HFF-Myc (cell line): ENCODE data around the gene STK32C.

Source experiments
- DNase-seq: peaks from one replicate; pipeline ENCODE4 v3.0.0-alpha.2; 2011; ENCODE audit warnings: low read depth; ENCODE audit errors: extremely low read depth
- H3K4me3 ChIP-seq: replicated peaks from 2 replicates; pipeline ENCODE4 v1.5.1; 2011; ENCODE audit warnings: low read depth, mild to moderate bottlenecking, control low read depth, low read length
- TF ChIP-seq, protein P1 (sequence below): IDR thresholded peaks from 2 replicates; pipeline ENCODE4 v1.5.1; 2012; ENCODE audit warnings: mild to moderate bottlenecking, low read depth, low read length, control low read depth; ENCODE audit errors: missing control alignments

Gene STK32C

DNA sequence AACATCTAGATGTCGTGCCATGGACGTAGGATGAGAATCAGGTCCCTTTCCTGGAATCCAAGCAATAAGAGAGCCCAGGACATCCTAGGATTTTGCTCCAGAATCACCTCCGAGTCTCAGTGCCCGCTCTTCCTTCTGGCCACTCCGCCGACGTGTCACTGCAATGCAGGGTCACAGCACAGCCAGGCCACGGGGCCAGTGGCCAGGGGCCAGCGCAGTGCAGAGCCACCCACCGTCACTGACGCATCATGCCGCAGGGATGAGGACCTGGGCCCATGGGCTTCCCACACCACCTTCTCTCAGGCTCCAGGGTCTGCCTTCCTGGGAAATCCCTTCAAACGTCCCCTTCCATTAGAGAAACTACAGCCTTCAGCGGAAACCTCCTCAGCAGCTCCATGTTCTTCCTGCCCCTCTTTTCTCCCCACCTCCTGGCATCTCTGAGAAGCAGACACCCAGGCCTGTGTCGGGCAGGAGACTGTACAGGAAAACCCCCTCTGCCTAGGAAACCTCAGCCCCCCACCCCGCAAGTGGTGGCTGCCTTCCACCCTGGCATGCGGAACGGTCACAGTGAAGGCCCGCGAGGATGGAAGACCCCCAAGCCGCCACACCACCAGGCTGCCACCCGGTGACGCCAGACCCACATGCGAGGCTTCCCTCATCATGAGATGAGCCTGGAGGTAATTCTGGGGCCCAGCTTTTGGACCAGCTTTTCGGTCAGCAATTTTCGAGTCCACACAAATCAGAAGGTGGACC lies 32.1 kb downstream of the STK32C start:
- TF ChIP-seq, protein P1, sequence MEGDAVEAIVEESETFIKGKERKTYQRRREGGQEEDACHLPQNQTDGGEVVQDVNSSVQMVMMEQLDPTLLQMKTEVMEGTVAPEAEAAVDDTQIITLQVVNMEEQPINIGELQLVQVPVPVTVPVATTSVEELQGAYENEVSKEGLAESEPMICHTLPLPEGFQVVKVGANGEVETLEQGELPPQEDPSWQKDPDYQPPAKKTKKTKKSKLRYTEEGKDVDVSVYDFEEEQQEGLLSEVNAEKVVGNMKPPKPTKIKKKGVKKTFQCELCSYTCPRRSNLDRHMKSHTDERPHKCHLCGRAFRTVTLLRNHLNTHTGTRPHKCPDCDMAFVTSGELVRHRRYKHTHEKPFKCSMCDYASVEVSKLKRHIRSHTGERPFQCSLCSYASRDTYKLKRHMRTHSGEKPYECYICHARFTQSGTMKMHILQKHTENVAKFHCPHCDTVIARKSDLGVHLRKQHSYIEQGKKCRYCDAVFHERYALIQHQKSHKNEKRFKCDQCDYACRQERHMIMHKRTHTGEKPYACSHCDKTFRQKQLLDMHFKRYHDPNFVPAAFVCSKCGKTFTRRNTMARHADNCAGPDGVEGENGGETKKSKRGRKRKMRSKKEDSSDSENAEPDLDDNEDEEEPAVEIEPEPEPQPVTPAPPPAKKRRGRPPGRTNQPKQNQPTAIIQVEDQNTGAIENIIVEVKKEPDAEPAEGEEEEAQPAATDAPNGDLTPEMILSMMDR: no peak
- no peak overlapping the region for H3K4me3 ChIP-seq
- no peak for DNase-seq

DNA sequence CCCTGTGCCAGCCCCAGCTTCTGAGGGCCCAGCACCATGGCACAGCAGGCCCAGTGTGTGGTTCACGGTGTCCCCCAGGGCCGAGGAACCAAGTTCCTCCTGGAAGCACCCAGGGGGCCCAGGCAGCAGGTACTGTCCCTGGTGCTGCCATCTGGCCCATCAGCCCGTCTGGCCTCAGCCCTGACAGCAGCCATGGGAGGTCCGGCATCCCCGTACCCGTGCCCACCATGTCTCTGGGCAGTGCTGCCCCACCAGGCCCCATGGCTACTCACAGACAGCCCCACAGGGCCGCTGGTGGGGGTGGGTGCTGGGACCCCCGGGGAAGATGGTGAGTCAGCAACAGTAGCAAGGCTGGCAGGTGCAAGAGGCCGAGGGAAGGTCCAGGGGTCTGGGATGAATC lies 32.8 kb downstream of the STK32C start:
- DNase-seq: no peak
- TF ChIP-seq, protein P1: no peak
- no peak overlapping the region for H3K4me3 ChIP-seq

DNA sequence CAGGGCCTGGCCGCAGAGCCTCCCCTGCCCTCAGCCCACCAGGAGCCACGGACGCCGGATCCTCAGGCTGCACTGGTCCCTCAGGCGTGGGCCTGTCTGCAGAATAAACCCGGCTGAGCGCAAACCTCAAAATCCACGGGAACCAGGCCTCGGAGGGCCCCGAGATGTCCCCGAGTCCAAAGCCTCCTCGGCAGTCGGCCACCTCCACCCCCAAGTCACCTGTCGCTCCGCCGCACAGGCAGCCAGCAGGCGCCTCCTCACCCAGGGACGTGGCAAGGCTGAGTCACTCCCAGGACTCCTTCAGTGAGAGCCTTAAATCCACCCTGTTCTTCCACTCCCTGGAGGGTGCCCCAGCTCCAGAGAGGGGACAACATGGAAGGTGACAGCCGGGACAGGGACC lies 33.2 kb downstream of the STK32C start:
- no peak for DNase-seq
- TF ChIP-seq, protein P1: no peak
- no peak overlapping the region for H3K4me3 ChIP-seq

DNA sequence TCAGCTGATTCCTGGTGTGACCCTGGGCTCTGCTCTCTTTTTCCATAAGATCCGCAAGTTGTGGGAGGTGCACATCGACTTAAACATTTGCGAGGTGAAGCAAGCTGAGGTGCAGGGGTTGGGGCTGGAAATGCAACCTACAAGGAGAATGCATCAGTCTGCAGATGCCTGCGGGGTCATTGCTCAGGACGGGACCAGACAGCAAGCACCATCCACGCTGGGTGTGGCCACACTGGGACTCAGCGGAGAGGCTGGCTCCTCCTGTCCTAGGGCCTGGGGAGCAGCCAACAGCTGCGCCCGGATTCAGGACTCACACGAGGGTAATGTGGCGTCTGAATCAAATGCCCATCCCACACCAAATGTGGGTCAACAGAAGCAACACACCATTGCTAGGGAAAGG lies 33.8 kb downstream of the STK32C start:
- no peak for DNase-seq
- no peak overlapping the region for H3K4me3 ChIP-seq
- TF ChIP-seq, protein P1: no peak

DNA sequence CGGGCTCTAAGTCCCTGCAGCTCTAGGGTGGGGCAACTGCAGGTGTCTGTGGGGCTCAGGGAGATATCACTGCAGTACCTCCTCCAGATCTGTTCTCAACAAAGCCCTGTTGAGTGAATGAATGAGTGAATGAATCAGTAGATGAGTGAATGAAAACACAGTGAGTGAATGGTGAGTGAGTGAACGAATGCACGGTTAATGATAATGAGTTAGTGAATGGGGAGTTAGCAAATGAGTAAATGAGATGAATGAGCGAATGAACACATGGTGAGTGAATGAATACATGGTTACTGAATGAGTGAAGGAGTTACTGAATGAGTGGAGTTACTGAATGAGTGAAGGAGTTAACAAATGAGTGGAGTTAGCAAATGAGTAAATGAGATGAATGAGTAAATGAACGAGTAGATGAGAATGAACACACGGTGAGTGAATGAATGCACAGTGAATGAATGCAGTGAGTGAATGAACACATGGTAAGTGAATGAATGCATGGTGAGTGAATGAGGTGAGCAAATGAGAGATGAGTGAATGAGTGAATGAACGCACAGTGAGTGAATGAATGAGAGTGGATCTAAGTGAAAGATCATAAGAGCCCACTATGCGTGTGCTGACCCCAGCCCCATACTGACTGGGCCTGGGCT lies 34.3 kb downstream of the STK32C start:
- H3K4me3 ChIP-seq: no peak overlapping the region
- TF ChIP-seq, protein P1: no peak

DNA sequence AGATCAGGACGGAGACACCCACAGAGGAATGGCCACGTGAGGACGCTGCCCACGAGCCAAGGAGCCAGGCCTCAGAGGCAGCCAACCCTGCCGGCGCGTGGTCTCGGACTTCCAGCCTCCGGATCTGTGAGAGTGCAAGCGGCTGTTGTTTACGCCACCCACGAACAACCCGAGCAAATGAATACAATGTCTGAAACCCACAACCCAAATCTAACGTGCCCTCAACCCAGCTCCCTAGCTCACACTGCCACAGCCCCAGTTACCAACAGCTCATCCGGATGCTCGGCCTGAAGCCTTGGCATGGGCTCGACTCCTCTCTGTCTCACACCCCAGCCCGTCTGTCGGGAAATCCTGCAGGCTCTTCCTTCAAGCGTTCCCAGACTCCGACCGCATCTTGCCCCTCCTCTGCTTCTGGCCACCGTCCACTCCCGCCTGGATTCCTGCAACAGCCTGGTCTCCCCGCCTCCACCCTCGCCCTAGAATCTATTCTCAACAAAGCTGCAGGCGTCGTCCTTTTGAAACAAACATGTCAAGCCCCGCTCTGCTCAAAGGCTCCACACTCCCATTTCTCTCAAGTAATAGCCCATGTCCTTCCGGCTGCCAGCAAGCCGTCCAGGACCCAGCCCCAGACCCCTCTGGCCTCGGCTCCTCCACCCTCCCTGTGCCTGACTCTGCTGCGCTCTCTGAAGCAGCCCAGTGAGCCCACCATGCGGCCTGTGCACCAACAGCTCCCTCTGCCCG lies 35.3 kb downstream of the STK32C start:
- no peak overlapping the region for H3K4me3 ChIP-seq
- DNase-seq: no peak
- TF ChIP-seq, protein P1: no peak

More for the DNA sequence above, 34.3 kb downstream of the STK32C start:
- DNase-seq: no peak
